Measurements from ENCODE around the gene APOBEC2. TPM values are rescaled to one million over a fixed set of nuclear protein-coding genes. Genes with fewer than 3 reads are reported as not detected.
A peak's percentile ranks its signal among the peaks of the same experiment; 100 is the strongest.

APOBEC2 gene
- total and polyA plus RNA-seq, 2 of the 13 experiments (the other 11 are each of a cell fraction or from before 2014, with no cell fraction given): 0.09 TPM; not detected in 1

GRCh38 chr6:41040101-41040939 is 12.7 kb upstream of the APOBEC2 start (continued):
- TF ChIP-seq, protein P1, sequence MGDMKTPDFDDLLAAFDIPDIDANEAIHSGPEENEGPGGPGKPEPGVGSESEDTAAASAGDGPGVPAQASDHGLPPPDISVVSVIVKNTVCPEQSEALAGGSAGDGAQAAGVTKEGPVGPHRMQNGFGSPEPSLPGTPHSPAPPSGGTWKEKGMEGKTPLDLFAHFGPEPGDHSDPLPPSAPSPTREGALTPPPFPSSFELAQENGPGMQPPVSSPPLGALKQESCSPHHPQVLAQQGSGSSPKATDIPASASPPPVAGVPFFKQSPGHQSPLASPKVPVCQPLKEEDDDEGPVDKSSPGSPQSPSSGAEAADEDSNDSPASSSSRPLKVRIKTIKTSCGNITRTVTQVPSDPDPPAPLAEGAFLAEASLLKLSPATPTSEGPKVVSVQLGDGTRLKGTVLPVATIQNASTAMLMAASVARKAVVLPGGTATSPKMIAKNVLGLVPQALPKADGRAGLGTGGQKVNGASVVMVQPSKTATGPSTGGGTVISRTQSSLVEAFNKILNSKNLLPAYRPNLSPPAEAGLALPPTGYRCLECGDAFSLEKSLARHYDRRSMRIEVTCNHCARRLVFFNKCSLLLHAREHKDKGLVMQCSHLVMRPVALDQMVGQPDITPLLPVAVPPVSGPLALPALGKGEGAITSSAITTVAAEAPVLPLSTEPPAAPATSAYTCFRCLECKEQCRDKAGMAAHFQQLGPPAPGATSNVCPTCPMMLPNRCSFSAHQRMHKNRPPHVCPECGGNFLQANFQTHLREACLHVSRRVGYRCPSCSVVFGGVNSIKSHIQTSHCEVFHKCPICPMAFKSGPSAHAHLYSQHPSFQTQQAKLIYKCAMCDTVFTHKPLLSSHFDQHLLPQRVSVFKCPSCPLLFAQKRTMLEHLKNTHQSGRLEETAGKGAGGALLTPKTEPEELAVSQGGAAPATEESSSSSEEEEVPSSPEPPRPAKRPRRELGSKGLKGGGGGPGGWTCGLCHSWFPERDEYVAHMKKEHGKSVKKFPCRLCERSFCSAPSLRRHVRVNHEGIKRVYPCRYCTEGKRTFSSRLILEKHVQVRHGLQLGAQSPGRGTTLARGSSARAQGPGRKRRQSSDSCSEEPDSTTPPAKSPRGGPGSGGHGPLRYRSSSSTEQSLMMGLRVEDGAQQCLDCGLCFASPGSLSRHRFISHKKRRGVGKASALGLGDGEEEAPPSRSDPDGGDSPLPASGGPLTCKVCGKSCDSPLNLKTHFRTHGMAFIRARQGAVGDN (CRISPR knock-in tag; IDR thresholded peaks at IDR 0.05): peak; percentile 60
- TF ChIP-seq IKZF1 (IDR thresholded peaks at IDR 0.05): no peak
- peak; percentile 65; the same call in 1 of the 2 replicates for TF ChIP-seq ZNF557 (CRISPR knock-in tag; IDR thresholded peaks at IDR 0.05)
- no peak for TF ChIP-seq SP2 (CRISPR knock-in tag; IDR thresholded peaks at IDR 0.05)
- no peak for TF ChIP-seq ZNF549 (CRISPR knock-in tag; IDR thresholded peaks at IDR 0.05)
- TF ChIP-seq RARG (CRISPR knock-in tag; IDR thresholded peaks at IDR 0.05; ENCODE audit: low read depth): no peak
- peak; percentile 82 for TF ChIP-seq KDM6A (CRISPR knock-in tag; IDR thresholded peaks at IDR 0.05; ENCODE audit: low read depth)
- TF ChIP-seq ASH2L (IDR thresholded peaks at IDR 0.05; ENCODE audit: insufficient read length, low read depth, low read length): peak; percentile 98
- no peak for TF ChIP-seq PCBP2 (optimal IDR thresholded peaks at IDR 0.05; ENCODE audit: low read depth, low read length, poor library complexity, severe bottlenecking)
- no peak for TF ChIP-seq BORCS8-MEF2B (CRISPR knock-in tag; IDR thresholded peaks at IDR 0.05)
- TF ChIP-seq REST (IDR thresholded peaks at IDR 0.05; ENCODE audit: borderline replicate concordance in 1 of 2, low read depth in 1 of 2, low read length in 2 of 2): no peak
- TF ChIP-seq ZSCAN20 (CRISPR knock-in tag; IDR thresholded peaks at IDR 0.05; ENCODE audit: borderline replicate concordance): 0 out of 2 replicates have a peak, but pooled peaks have one; percentile 75
- TF ChIP-seq ZNF513 (CRISPR knock-in tag; conservative IDR thresholded peaks at IDR 0.05): no peak
- TF ChIP-seq NR1H2 (CRISPR knock-in tag; IDR thresholded peaks at IDR 0.05; ENCODE audit: borderline replicate concordance, low read depth): no peak
- TF ChIP-seq, protein P2, sequence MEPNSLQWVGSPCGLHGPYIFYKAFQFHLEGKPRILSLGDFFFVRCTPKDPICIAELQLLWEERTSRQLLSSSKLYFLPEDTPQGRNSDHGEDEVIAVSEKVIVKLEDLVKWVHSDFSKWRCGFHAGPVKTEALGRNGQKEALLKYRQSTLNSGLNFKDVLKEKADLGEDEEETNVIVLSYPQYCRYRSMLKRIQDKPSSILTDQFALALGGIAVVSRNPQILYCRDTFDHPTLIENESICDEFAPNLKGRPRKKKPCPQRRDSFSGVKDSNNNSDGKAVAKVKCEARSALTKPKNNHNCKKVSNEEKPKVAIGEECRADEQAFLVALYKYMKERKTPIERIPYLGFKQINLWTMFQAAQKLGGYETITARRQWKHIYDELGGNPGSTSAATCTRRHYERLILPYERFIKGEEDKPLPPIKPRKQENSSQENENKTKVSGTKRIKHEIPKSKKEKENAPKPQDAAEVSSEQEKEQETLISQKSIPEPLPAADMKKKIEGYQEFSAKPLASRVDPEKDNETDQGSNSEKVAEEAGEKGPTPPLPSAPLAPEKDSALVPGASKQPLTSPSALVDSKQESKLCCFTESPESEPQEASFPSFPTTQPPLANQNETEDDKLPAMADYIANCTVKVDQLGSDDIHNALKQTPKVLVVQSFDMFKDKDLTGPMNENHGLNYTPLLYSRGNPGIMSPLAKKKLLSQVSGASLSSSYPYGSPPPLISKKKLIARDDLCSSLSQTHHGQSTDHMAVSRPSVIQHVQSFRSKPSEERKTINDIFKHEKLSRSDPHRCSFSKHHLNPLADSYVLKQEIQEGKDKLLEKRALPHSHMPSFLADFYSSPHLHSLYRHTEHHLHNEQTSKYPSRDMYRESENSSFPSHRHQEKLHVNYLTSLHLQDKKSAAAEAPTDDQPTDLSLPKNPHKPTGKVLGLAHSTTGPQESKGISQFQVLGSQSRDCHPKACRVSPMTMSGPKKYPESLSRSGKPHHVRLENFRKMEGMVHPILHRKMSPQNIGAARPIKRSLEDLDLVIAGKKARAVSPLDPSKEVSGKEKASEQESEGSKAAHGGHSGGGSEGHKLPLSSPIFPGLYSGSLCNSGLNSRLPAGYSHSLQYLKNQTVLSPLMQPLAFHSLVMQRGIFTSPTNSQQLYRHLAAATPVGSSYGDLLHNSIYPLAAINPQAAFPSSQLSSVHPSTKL (CRISPR knock-in tag; IDR thresholded peaks at IDR 0.05): peak; percentile 89
